OCI-LY7 (cell line): ENCODE data around the gene LIN37. TPM values are rescaled to one million over a fixed set of nuclear protein-coding genes. Genes with fewer than 3 reads are reported as not detected.

Source experiments
- BruUV-seq: library from RNA; stranded (reverse); fragments of 400-500 nt; replicated peaks from 2 replicates; lab custom pipeline; 2021; lab: Mats Ljungman, UMichigan
- CTCF ChIA-PET: fragments of 300-600 bp; sonication (Branson Sonifier 250); formaldehyde crosslinking; loops from one replicate; lab custom pipeline; 2022; ENCODE audit warnings: antibody characterized with exemption; ENCODE audit not compliant: unreplicated experiment; lab: Charles Lee
- POLR2A ChIA-PET: fragments of 300-600 bp; sonication (Branson Sonifier 250); formaldehyde crosslinking; loops from one replicate; lab custom pipeline; 2022; ENCODE audit warnings: antibody characterized with exemption; lab: Charles Lee
- DNase-seq: peaks from one replicate; pipeline ENCODE4 v3.0.0-alpha.2; 2015; ENCODE audit warnings: low spot score
- H2AFZ ChIP-seq: fragments of 200-600 bp; sonication (generic), shearing (Covaris generic); 2 replicates; pipeline ENCODE4 v1.6.1; 2014; ENCODE audit warnings: mild to moderate bottlenecking, antibody characterized with exemption, low read length, moderate library complexity
- H3K27ac ChIP-seq: fragments of 200-600 bp; sonication (generic); 2 replicates; pipeline ENCODE4 v1.5.1; 2014; ENCODE audit warnings: mixed run types, low read depth, mild to moderate bottlenecking, moderate library complexity, low read length, inconsistent platforms; ENCODE audit not compliant: poor library complexity, severe bottlenecking
- H3K36me3 ChIP-seq: fragments of 200-600 bp; sonication (generic); 2 replicates; pipeline ENCODE4 v1.6.1; 2014; ENCODE audit warnings: mild to moderate bottlenecking, antibody characterized with exemption, low read length, moderate library complexity, mixed read lengths; ENCODE audit not compliant: insufficient read depth
- H3K4me1 ChIP-seq: fragments of 200-600 bp; sonication (generic); 2 replicates; pipeline ENCODE4 v1.5.1; 2014; ENCODE audit warnings: mild to moderate bottlenecking, low read length; ENCODE audit not compliant: insufficient read depth, poor library complexity, severe bottlenecking
- H3K4me2 ChIP-seq: fragments of 200-600 bp; sonication (generic); 2 replicates; pipeline ENCODE4 v1.6.1; 2014; ENCODE audit warnings: mild to moderate bottlenecking, low read length
- H3K4me3 ChIP-seq: fragments of 200-600 bp; sonication (generic); 2 replicates; pipeline ENCODE4 v1.5.1; 2014; ENCODE audit warnings: mild to moderate bottlenecking, low read depth, low read length; ENCODE audit not compliant: poor library complexity, severe bottlenecking
- H3K79me2 ChIP-seq: fragments of 200-600 bp; sonication (generic); 2 replicates; pipeline ENCODE4 v1.6.1; 2016; ENCODE audit warnings: low read depth, mild to moderate bottlenecking, low read length, moderate library complexity, mixed read lengths; ENCODE audit not compliant: insufficient read depth
- H3K9me2 ChIP-seq: fragments of 200-600 bp; sonication (generic); 2 replicates; pipeline ENCODE4 v1.6.1; 2016; ENCODE audit warnings: mild to moderate bottlenecking, low read length, mixed read lengths; ENCODE audit not compliant: insufficient read depth
- H3K9me3 ChIP-seq: fragments of 200-600 bp; sonication (generic); 2 replicates; pipeline ENCODE4 v1.6.1; 2014; ENCODE audit warnings: mild to moderate bottlenecking, mixed run types, low read length, mixed read lengths
- H4K20me1 ChIP-seq: fragments of 200-600 bp; sonication (generic); 2 replicates; pipeline ENCODE4 v1.6.1; 2014; ENCODE audit warnings: mild to moderate bottlenecking, antibody characterized with exemption, low read length, moderate library complexity, mixed read lengths; ENCODE audit not compliant: insufficient read depth
- CTCF ChIP-seq: fragments of 200-600 bp; sonication (generic); conservative IDR thresholded peaks from 2 replicates; pipeline ENCODE4 v1.5.1; 2014; ENCODE audit warnings: mild to moderate bottlenecking, antibody characterized with exemption, low read length, moderate library complexity, mixed read lengths
- EZH2phosphoT487 ChIP-seq: fragments of 200-600 bp; sonication (generic); IDR thresholded peaks from 2 replicates; pipeline ENCODE4 v1.6.1; 2018; ENCODE audit warnings: low read depth, borderline replicate concordance, mild to moderate bottlenecking, mixed run types, antibody characterized with exemption, low read length, moderate library complexity, mixed read lengths
- intact Hi-C: fragments of 100-400 bp; cut with micrococcal nuclease; formaldehyde crosslinking; loops from one replicate; pipeline ENCODE4 v1.10.0; 2022; ENCODE audit not compliant: unreplicated experiment
- total RNA-seq, 2 experiments: library from RNA; depleted of rRNA in 1 of 2; stranded (reverse); fragments of >200 nt in 1 of 2; shearing (Covaris generic) in 1 of 2; gene quantifications; 2 replicates each; pipeline ENCODE4 v1.2.3, GENCODE V29; 2014 to 2022

The LIN37 gene
- total RNA-seq, 2 experiments from 2014 or later = 11.6 to 11.7 TPM

- intact Hi-C loops = no loop called here
- Histone ChIP-seq H3K9me3 (no peaks in the 10 kb centered on the region), H3K27ac (no peak overlapping the region), H3K4me2 (no peak overlapping the region), H3K4me1 (peaks cover 41% of the 10 kb centered on the region), H2AFZ (no peak overlapping the region), H3K4me3 (no peak overlapping the region), H3K9me2 (no peaks in the 10 kb centered on the region), H3K36me3 (peaks cover 64% of the 10 kb centered on the region), H4K20me1 (no peaks in the 10 kb centered on the region), H3K79me2 (no peaks in the 10 kb centered on the region)
- no peak for TF ChIP-seq EZH2phosphoT487
- TF ChIP-seq CTCF = no peak
- CTCF ChIA-PET = no interaction called here
- TSS peak; percentile 94 for BruUV-seq
- DNase-seq = no peak
- POLR2A ChIA-PET = no interaction called here
These were observed 10.1 kb upstream of the LIN37 start for GRCh38 chr19:35738021-35738886.

GRCh38 chr19:35738887-35739229, 9.5 kb upstream of the LIN37 start:
- Histone ChIP-seq H3K4me1 (peaks cover 46% of the 10 kb centered on the region), H3K36me3 (peaks cover 58% of the 10 kb centered on the region), H3K4me3 (no peak overlapping the region), H3K9me2 (no peaks in the 10 kb centered on the region), H3K79me2 (no peaks in the 10 kb centered on the region; the same call in 1 of the 2 replicates), H4K20me1 (no peaks in the 10 kb centered on the region), H3K27ac (no peak overlapping the region), H2AFZ (no peak overlapping the region), H3K4me2 (no peak overlapping the region), H3K9me3 (no peaks in the 10 kb centered on the region)
- POLR2A ChIA-PET = no interaction called here
- CTCF ChIA-PET = no interaction called here
- intact Hi-C loops = no loop called here
- TF ChIP-seq CTCF (no peak), EZH2phosphoT487 (no peak)
- BruUV-seq = no TSS peak
- no peak for DNase-seq
